ENCODE data around the gene CBX8.

DNA sequence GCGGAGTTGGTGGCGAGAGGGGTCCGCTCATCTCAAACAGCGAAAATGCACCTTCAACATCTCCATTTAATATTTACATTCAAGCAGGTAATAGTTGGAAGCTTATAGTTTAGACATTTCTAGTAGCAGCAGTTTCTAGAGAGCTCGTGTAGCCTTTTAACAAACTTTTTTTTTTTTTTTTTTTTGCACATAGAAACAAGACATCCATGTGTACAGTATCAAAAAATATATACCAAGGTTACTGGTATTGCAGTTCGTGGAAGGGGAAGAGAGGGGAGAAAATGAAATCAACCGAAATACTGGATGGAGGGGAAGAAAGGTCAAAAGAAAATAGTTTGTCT, 36.2 kb upstream of the CBX8 start:
- no peak for TF ChIP-seq SP1 (IDR thresholded peaks at IDR 0.05)
- no peak for TF ChIP-seq L3MBTL2 (conservative IDR thresholded peaks at IDR 0.05)
- no peak for TF ChIP-seq ARNT (IDR thresholded peaks at IDR 0.05)
- no peak for TF ChIP-seq SUZ12 (IDR thresholded peaks at IDR 0.05)
- no peak for TF ChIP-seq NFRKB (IDR thresholded peaks at IDR 0.05)
- TF ChIP-seq FOXA1 (IDR thresholded peaks at IDR 0.05), result no peak
- TF ChIP-seq BHLHE40 (IDR thresholded peaks at IDR 0.05; ENCODE audit: borderline replicate concordance), result no peak
- no peak for TF ChIP-seq FOXK2 (IDR thresholded peaks at IDR 0.05)
- no peak for TF ChIP-seq ELF4 (IDR thresholded peaks at IDR 0.05)
- no peak for TF ChIP-seq FOXM1 (IDR thresholded peaks at IDR 0.05; ENCODE audit: borderline replicate concordance)
- TF ChIP-seq ZNF384 (IDR thresholded peaks at IDR 0.05), result no peak
- TF ChIP-seq HDGF (IDR thresholded peaks at IDR 0.05; ENCODE audit: borderline replicate concordance), result no peak
